ENCODE measurements around the gene NFYA. TPM values are rescaled to one million over a fixed set of nuclear protein-coding genes. Genes with fewer than 3 reads are reported as not detected.

Gene NFYA
- total and polyA plus RNA-seq, 2 of the 13 experiments (the other 11 are each of a cell fraction or from before 2014, with no cell fraction given), result 16.0 to 22.9 TPM

DNA sequence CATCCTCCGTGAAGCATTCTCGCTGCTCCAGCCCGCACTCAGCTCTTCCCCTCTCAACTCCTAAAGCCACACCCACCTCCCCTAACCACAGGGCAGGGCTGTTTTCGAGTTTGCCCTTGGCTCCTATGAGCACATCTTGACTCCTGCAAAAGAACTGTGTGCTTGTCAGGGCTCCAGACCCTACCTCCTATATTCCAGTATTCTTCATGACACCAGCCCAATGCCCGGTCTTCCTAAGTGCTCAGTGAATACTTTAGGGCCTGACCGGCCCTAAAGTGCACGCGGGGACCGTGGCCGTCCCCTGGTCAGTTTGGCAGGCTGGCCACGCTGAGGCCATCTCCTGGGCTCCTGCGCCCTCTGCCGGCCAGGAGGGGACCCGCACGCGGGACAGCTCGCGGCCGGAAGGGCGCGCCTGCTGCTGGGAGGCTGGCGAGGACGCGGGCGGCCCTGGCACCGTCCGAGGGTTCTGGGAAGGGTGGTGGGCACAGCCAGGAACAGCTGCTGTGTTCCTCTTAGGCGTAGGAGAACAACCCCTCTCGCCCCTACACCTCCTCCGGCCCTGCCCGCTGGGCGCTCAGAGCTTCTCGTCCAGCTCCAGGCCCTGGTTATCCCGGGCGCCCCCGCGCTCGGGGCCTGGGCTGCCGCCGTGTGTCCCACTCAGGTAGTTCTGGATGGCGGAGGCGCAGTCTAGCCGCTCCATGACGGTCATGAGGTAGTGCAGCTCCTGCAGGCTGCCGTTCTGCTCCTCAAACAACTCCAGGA lies 44.8 kb upstream of the NFYA start (continued):
- TF ChIP-seq, protein P1, sequence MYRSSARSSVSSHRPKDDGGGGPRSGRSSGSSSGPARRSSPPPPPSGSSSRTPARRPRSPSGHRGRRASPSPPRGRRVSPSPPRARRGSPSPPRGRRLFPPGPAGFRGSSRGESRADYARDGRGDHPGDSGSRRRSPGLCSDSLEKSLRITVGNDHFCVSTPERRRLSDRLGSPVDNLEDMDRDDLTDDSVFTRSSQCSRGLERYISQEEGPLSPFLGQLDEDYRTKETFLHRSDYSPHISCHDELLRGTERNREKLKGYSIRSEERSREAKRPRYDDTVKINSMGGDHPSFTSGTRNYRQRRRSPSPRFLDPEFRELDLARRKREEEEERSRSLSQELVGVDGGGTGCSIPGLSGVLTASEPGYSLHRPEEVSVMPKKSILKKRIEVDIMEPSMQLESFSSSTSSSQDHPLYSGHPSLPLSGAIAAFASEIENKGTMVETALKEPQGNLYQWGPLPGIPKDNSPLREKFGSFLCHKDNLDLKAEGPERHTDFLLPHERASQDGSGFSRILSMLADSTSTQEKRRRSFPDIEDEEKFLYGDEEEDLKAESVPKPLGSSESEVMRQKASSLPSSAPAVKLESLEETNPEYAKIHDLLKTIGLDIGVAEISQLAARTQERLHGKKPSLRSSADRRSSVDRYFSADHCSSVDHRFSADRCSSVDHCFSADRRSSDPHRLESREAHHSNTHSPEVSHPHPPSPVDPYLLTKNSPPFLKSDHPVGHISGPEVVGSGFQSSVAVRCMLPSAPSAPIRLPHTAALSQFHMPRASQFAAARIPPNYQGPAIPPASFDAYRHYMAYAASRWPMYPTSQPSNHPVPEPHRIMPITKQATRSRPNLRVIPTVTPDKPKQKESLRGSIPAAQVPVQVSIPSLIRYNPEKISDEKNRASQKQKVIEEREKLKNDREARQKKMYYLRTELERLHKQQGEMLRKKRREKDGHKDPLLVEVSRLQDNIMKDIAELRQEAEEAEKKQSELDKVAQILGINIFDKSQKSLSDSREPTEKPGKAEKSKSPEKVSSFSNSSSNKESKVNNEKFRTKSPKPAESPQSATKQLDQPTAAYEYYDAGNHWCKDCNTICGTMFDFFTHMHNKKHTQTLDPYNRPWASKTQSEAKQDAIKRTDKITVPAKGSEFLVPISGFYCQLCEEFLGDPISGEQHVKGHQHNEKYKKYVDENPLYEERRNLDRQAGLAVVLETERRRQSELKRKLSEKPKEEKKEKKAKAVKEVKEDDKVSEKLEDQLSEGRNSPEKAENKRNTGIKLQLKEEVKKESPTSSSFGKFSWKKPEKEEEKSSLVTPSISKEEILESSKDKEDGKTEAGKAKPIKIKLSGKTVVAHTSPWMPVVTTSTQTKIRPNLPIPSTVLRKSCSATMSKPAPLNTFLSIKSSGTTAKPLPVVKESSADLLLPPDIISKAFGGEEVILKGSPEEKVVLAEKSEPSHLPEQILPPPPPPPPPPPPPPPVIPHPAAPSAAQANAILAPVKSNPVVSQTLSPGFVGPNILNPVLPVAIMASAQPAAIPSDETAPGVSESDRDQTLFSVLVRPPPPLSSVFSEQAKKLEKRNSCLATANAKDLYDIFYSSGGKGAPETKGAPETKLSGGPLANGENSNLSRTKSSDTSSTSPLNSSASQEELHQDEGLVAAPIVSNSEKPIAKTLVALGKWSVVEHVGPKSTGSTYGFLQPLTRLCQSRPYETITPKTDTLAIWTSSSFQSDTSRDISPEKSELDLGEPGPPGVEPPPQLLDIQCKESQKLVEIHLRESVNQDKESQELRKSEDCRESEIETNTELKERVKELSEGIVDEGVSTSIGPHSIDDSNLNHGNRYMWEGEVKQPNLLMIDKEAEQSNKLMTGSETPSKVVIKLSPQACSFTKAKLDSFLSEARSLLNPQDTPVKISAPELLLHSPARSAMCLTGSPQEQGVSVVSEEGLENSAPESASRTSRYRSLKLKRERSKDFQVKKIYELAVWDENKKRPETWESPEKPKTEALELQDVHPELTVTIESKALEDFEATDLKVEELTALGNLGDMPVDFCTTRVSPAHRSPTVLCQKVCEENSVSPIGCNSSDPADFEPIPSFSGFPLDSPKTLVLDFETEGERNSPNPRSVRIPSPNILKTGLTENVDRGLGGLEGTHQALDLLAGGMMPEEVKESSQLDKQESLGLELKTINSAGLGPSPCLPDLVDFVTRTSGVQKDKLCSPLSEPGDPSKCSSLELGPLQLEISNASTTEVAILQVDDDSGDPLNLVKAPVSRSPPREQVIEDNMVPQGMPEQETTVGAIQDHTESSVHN (CRISPR knock-in tag; IDR thresholded peaks at IDR 0.05), result no peak
- TF ChIP-seq ZNF282 (IDR thresholded peaks at IDR 0.05; ENCODE audit: partially characterized antibody) (no peak), POLR2G (IDR thresholded peaks at IDR 0.05; ENCODE audit: low read depth, low read length) (peak; percentile 33; the same call in 1 of the 2 replicates), KAT7 (CRISPR knock-in tag; IDR thresholded peaks at IDR 0.05; ENCODE audit: borderline replicate concordance) (no peak), MYC (CRISPR knock-in tag; IDR thresholded peaks at IDR 0.05; ENCODE audit: borderline replicate concordance) (peak; percentile 84; the same call in 1 of the 2 replicates), ZNF496 (CRISPR knock-in tag; IDR thresholded peaks at IDR 0.05; ENCODE audit: insufficient replicate concordance) (no peak), ZNF558 (CRISPR knock-in tag; IDR thresholded peaks at IDR 0.05; ENCODE audit: borderline replicate concordance) (no peak), ZNF549 (CRISPR knock-in tag; IDR thresholded peaks at IDR 0.05) (no peak), ZNF776 (CRISPR knock-in tag; IDR thresholded peaks at IDR 0.05) (0 out of 2 replicates have a peak, but pooled peaks have one; percentile 68)
- TF ChIP-seq, protein P2, sequence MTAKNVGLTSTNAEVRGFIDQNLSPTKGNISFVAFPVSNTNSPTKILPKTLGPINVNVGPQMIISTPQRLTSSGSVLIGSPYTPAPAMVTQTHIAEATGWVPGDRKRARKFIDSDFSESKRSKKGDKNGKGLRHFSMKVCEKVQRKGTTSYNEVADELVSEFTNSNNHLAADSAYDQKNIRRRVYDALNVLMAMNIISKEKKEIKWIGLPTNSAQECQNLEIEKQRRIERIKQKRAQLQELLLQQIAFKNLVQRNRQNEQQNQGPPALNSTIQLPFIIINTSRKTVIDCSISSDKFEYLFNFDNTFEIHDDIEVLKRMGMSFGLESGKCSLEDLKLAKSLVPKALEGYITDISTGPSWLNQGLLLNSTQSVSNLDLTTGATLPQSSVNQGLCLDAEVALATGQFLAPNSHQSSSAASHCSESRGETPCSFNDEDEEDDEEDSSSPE (CRISPR knock-in tag; IDR thresholded peaks at IDR 0.05), result peak; percentile 71
- TF ChIP-seq, protein P3, sequence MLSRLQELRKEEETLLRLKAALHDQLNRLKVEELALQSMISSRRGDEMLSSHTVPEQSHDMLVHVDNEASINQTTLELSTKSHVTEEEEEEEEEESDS (CRISPR knock-in tag; IDR thresholded peaks at IDR 0.05; ENCODE audit: borderline replicate concordance), result 0 out of 2 replicates have a peak, but pooled peaks have one; percentile 51
- TF ChIP-seq, protein P4, sequence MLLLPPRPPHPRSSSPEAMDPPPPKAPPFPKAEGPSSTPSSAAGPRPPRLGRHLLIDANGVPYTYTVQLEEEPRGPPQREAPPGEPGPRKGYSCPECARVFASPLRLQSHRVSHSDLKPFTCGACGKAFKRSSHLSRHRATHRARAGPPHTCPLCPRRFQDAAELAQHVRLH (CRISPR knock-in tag; IDR thresholded peaks at IDR 0.05; ENCODE audit: borderline replicate concordance, low read depth), result 0 out of 2 replicates have a peak, but pooled peaks have one; percentile 61
- TF ChIP-seq, protein P5, sequence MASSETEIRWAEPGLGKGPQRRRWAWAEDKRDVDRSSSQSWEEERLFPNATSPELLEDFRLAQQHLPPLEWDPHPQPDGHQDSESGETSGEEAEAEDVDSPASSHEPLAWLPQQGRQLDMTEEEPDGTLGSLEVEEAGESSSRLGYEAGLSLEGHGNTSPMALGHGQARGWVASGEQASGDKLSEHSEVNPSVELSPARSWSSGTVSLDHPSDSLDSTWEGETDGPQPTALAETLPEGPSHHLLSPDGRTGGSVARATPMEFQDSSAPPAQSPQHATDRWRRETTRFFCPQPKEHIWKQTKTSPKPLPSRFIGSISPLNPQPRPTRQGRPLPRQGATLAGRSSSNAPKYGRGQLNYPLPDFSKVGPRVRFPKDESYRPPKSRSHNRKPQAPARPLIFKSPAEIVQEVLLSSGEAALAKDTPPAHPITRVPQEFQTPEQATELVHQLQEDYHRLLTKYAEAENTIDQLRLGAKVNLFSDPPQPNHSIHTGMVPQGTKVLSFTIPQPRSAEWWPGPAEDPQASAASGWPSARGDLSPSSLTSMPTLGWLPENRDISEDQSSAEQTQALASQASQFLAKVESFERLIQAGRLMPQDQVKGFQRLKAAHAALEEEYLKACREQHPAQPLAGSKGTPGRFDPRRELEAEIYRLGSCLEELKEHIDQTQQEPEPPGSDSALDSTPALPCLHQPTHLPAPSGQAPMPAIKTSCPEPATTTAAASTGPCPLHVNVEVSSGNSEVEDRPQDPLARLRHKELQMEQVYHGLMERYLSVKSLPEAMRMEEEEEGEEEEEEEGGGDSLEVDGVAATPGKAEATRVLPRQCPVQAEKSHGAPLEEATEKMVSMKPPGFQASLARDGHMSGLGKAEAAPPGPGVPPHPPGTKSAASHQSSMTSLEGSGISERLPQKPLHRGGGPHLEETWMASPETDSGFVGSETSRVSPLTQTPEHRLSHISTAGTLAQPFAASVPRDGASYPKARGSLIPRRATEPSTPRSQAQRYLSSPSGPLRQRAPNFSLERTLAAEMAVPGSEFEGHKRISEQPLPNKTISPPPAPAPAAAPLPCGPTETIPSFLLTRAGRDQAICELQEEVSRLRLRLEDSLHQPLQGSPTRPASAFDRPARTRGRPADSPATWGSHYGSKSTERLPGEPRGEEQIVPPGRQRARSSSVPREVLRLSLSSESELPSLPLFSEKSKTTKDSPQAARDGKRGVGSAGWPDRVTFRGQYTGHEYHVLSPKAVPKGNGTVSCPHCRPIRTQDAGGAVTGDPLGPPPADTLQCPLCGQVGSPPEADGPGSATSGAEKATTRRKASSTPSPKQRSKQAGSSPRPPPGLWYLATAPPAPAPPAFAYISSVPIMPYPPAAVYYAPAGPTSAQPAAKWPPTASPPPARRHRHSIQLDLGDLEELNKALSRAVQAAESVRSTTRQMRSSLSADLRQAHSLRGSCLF (CRISPR knock-in tag; IDR thresholded peaks at IDR 0.05; ENCODE audit: borderline replicate concordance), result no peak
